Bronchial epithelial cell (primary cell): Measurements from ENCODE around the gene ASPHD1. TPM values are rescaled to one million over a fixed set of nuclear protein-coding genes. Genes with fewer than 3 reads are reported as not detected.
"Not testable (repeated sequence)": the region's sequence is repeated elsewhere in the genome, so short reads cannot be mapped to it uniquely, and the experiment has no call there.

Experiments used
- DNase-seq: peaks from one replicate; pipeline ENCODE4 v3.0.0-alpha.2; 2010; ENCODE audit warnings: low read depth
- FAIRE-seq: peaks from 2 replicates; lab custom pipeline; 2011; peaks lifted over from hg19 to GRCh38; lab: Jason Lieb, UNC
- H3K27me3 ChIP-seq: 2 replicates; pipeline ENCODE4 v1.5.1; 2011; ENCODE audit warnings: low read length; ENCODE audit not compliant: control insufficient read depth, insufficient read depth
- H3K36me3 ChIP-seq: 2 replicates; pipeline ENCODE4 v1.5.1; 2011; ENCODE audit warnings: low read length; ENCODE audit not compliant: control insufficient read depth, insufficient read depth
- H3K4me3 ChIP-seq: 2 replicates; pipeline ENCODE4 v1.5.1; 2011; ENCODE audit warnings: mild to moderate bottlenecking, low read depth, low read length, control low read depth
- total RNA-seq: library from RNA; depleted of rRNA; stranded (reverse); fragments of >200 nt; gene quantifications from 2 replicates; pipeline ENCODE4 v1.2.1, GENCODE V29; 2014
- TF ChIP-seq, protein P1 (sequence below): IDR thresholded peaks from 2 replicates; pipeline ENCODE4 v1.5.1; 2011; ENCODE audit warnings: mild to moderate bottlenecking, moderate library complexity, low read length, control low read depth, inconsistent platforms; ENCODE audit not compliant: insufficient read depth, severe bottlenecking

ASPHD1 gene
- total RNA-seq, 1 donor from 2014 or later, result 2.4 TPM

DNA sequence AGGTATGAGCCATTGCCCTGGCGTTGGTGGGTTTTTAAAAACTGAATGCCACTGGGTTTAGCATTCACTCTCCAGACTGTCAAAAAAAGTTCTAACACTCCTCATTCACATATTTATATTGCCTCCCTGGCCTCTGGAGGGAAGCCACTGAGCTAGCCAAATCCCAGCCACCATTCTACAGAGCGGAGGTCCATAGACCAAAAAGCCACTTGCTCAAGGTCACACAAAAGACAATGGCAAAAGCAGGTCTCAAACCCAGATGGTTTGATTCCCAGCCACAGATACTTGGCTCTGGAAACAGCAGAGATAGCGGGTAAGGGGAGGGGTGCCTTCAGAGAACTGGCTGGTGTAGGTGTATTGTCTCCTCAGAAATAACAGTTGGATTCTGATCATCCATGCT, 19.2 kb upstream of the ASPHD1 start:
- DNase-seq (no peak), FAIRE-seq (no peak)
- TF ChIP-seq, protein P1, sequence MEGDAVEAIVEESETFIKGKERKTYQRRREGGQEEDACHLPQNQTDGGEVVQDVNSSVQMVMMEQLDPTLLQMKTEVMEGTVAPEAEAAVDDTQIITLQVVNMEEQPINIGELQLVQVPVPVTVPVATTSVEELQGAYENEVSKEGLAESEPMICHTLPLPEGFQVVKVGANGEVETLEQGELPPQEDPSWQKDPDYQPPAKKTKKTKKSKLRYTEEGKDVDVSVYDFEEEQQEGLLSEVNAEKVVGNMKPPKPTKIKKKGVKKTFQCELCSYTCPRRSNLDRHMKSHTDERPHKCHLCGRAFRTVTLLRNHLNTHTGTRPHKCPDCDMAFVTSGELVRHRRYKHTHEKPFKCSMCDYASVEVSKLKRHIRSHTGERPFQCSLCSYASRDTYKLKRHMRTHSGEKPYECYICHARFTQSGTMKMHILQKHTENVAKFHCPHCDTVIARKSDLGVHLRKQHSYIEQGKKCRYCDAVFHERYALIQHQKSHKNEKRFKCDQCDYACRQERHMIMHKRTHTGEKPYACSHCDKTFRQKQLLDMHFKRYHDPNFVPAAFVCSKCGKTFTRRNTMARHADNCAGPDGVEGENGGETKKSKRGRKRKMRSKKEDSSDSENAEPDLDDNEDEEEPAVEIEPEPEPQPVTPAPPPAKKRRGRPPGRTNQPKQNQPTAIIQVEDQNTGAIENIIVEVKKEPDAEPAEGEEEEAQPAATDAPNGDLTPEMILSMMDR, result no peak
- peaks cover 10% of the 10 kb centered on the region for H3K27me3 ChIP-seq
- H3K36me3 ChIP-seq, result no peaks in the 10 kb centered on the region
- no peak overlapping the region for H3K4me3 ChIP-seq

DNA sequence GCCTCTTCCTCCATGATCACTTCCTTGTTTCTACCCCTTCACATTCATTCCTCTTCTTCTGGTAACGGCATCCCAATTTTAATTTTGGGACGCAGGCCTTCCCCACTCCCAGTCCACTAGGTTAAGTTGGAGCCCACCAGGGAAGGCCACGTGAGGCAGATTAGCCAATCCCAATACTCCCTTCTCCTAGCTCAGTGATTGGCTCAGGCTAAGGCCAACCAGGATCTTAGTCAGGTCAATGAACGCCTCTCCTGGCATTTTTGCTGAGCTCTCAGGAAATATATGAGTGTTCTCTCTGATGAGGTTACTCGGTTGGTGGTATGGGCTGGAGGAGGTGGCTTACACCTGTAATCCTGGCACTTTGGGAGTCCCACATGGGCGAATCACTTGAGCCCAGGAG, 16.3 kb upstream of the ASPHD1 start:
- DNase-seq, result no peak
- Histone ChIP-seq H3K27me3 (no peaks in the 10 kb centered on the region), H3K36me3 (no peaks in the 10 kb centered on the region), H3K4me3 (no peak overlapping the region)
- TF ChIP-seq, protein P1, result no peak
- no peak for FAIRE-seq

DNA sequence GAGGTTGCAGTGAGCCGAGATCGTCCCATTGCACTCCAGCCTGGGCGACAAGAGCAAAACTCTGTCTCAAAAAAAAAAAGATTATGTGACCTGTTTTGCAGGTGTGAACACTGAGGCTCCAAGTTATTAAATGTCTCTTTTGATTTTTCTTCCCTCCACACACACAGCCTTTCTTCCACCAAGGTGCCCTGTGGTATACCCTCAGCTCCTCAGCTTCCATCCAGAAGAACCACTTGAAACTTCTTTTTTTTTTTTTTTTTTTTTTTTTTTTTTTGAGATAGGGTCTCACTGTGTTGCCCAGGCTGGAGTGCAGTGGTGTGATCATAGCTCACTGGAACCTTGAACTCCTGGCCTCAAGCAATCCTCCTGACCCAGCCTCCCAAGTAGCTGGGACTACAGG, 10.9 kb upstream of the ASPHD1 start:
- H3K36me3 ChIP-seq, H3K27me3 ChIP-seq, FAIRE-seq, H3K4me3 ChIP-seq, DNase-seq: not testable (repeated sequence)

DNA sequence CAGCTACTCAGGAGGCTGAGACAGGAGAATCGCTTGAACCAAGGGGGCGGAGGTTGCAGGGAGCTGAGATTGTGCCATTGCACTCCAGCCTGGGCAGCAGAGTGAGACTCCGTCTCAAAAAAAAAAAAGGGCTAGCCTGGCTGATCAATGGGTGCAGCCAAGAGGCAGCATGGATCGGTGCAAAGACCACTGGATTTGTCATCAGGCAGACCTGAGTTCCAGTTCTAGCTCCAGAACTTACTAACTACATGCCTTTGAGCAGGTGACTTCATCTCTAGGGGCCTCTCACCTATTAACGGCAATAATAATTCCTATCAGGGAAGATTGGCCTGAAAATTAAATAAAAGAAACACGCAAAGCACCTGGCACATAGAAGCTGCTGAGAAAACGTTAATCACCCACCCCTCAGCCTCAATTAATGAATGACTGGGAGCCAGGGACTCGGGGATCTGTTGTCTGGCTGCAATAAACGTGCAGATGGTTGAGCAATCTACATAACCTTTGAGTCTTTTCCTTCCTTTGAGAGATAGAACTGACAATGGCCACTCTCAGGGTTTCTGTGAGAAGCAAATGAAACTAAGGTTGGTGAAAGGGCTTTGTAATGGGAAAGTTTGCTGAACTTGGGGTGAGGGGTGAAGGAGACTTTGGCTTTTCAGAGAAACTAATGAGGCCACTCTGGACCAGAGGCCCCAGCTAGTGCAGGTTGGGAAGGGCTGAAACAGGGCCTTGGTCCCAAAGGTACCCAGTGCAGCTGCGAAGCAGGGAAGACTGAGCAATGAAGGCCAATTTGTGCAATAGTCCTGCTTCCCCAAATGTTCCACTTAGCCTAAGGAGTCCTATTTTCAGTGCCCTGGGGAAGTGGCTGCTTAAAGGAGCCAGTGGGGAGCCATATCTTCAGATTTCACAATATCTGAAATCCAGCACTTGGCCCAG, 8.5 kb upstream of the ASPHD1 start:
- Histone ChIP-seq H3K27me3 (no peaks in the 10 kb centered on the region), H3K36me3 (no peaks in the 10 kb centered on the region), H3K4me3 (no peak overlapping the region)
- DNase-seq (no peak), FAIRE-seq (no peak)
- TF ChIP-seq, protein P1, result no peak

DNA sequence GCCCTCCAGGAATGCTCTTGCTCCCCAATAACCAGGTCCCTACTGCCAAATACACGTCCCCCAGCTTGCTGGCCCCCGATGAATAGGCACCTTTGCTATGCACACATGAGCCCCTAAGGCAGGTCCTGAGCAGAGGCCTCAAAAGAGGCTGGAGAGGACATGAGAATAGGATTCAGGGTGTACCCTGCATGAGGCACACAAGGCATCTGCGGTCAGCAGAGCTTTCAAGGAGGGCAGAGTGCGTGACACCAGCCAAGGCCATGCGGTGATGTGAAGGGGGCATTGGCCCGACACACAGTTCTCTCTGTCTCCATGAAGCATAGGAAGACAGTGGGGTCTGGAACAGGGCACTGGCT, 7.9 kb upstream of the ASPHD1 start:
- Histone ChIP-seq H3K27me3 (no peaks in the 10 kb centered on the region), H3K36me3 (no peaks in the 10 kb centered on the region), H3K4me3 (no peak overlapping the region)
- DNase-seq (no peak), FAIRE-seq (no peak)
- TF ChIP-seq, protein P1, result no peak

DNA sequence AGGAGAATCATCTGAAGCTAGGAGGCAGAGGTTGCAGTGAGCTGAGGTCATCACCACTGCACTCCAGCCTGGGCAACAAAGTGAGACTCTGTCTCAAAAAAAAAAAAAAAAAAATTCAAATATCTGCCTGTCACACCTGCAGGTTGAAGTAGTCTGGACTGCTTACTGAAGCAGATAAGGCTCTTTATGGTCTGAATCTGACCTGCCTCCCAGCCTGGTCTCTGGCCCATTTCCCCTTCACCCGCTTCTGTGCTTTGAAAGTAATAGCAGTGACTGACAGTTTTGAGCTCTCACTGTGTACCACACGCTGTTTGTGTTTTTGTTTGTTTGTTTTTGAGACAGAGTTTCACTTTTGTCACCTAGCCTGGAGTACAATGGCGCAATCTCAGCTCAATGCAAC, 6.7 kb upstream of the ASPHD1 start:
- TF ChIP-seq, protein P1, result no peak
- FAIRE-seq, result no peak

More for the DNA sequence above, 6.7 kb upstream of the ASPHD1 start:
- no peak overlapping the region for H3K4me3 ChIP-seq
- DNase-seq, result no peak
- no peaks in the 10 kb centered on the region for H3K27me3 ChIP-seq
- no peaks in the 10 kb centered on the region for H3K36me3 ChIP-seq
